LNCaP clone FGC (cell line): ENCODE results near the gene ADGRG3.
"Not testable (repeated sequence)": the region's sequence is repeated elsewhere in the genome, so short reads cannot be mapped to it uniquely, and the experiment has no call there.

Experiments
- DNase-seq: peaks from one replicate; pipeline ENCODE4 v3.0.0-alpha.2; 2011; ENCODE audit warnings: low read depth
- H3K4me3 ChIP-seq: 2 replicates; pipeline ENCODE4 v1.5.1; 2011; ENCODE audit warnings: mild to moderate bottlenecking, low read depth, low read length, control low read depth
- CTCF ChIP-seq: IDR thresholded peaks from 2 replicates; pipeline ENCODE4 v1.5.1; 2012; ENCODE audit warnings: mild to moderate bottlenecking; ENCODE audit not compliant: control insufficient read depth, insufficient read depth; ENCODE audit errors: extremely low read depth

The ADGRG3 gene

GRCh38 chr16:57708168-57708567 is 40.1 kb downstream of the ADGRG3 start:
- TF ChIP-seq CTCF: no peak
- DNase-seq: no peak
- no peak overlapping the region for H3K4me3 ChIP-seq

GRCh38 chr16:57709663-57710062 is 41.6 kb downstream of the ADGRG3 start:
- DNase-seq: no peak
- H3K4me3 ChIP-seq: no peak overlapping the region
- no peak for TF ChIP-seq CTCF

GRCh38 chr16:57711346-57711745 is 43.2 kb downstream of the ADGRG3 start:
- H3K4me3 ChIP-seq: no peak overlapping the region
- no peak for TF ChIP-seq CTCF
- no peak for DNase-seq

GRCh38 chr16:57711993-57712392 is 43.9 kb downstream of the ADGRG3 start:
- no peak overlapping the region for H3K4me3 ChIP-seq
- TF ChIP-seq CTCF: no peak
- no peak for DNase-seq

DNA sequence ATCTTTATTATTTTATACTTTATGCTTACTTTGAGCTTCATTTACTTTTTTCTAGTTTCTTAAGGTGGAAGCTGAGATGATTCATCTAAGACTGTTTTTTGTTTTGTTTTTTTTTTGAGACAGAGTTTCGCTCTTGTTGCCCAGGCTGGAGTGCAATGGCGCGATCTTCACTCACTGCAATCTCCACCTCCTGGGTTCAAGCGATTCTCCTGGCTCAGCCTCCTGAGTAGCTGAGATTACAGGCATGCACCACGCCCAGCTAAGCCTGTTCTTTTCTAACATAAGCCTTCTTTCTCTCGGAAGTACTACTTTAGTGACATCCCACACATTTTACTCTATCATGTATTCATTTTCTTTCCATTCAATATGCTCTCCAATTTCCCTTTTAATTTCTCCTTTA is 44.5 kb downstream of the ADGRG3 start:
- DNase-seq, H3K4me3 ChIP-seq: not testable (repeated sequence)

- TF ChIP-seq CTCF: no peak
- no peak for DNase-seq
- no peak overlapping the region for H3K4me3 ChIP-seq
These were observed 45.5 kb downstream of the ADGRG3 start for GRCh38 chr16:57713596-57713995.

GRCh38 chr16:57714047-57714446 is 45.9 kb downstream of the ADGRG3 start:
- no peak overlapping the region for H3K4me3 ChIP-seq
- no peak for DNase-seq
- TF ChIP-seq CTCF: no peak
